HEK293 (cell line): Measurements from ENCODE around the gene SLC25A36.

Source experiments
- EGR2 ChIP-seq: fragments of 450-650 bp; formaldehyde crosslinking; IDR thresholded peaks from 2 replicates; pipeline ENCODE4 v1.5.1; 2016; ENCODE audit warnings: low read depth, missing biosample characterization, missing genetic modification characterization
- FEZF1 ChIP-seq: fragments of 450-650 bp; formaldehyde crosslinking; IDR thresholded peaks from 2 replicates; pipeline ENCODE4 v1.5.1; 2016; ENCODE audit warnings: missing biosample characterization, missing genetic modification characterization
- GFI1B ChIP-seq: fragments of 450-650 bp; formaldehyde crosslinking; IDR thresholded peaks from 2 replicates; pipeline ENCODE4 v1.5.1; 2016; ENCODE audit warnings: missing biosample characterization, missing genetic modification characterization
- HIC1 ChIP-seq: fragments of 450-650 bp; formaldehyde crosslinking; IDR thresholded peaks from 2 replicates; pipeline ENCODE4 v1.5.1; 2016; ENCODE audit warnings: missing biosample characterization, missing genetic modification characterization
- MZF1 ChIP-seq: fragments of 450-650 bp; formaldehyde crosslinking; IDR thresholded peaks from 2 replicates; pipeline ENCODE4 v1.5.1; 2017; ENCODE audit warnings: missing biosample characterization, missing genetic modification characterization, borderline replicate concordance
- OVOL3 ChIP-seq: fragments of 450-650 bp; formaldehyde crosslinking; IDR thresholded peaks from 2 replicates; pipeline ENCODE4 v1.5.1; 2016; ENCODE audit warnings: missing biosample characterization, missing genetic modification characterization
- PRDM2 ChIP-seq: fragments of 450-650 bp; formaldehyde crosslinking; IDR thresholded peaks from 2 replicates; pipeline ENCODE4 v1.5.1; 2016; ENCODE audit warnings: missing biosample characterization, missing genetic modification characterization, borderline replicate concordance
- SCRT1 ChIP-seq: fragments of 450-650 bp; formaldehyde crosslinking; IDR thresholded peaks from 2 replicates; pipeline ENCODE4 v1.5.1; 2016; ENCODE audit warnings: missing biosample characterization, missing genetic modification characterization, borderline replicate concordance
- SP2 ChIP-seq: fragments of 450-650 bp; formaldehyde crosslinking; IDR thresholded peaks from 2 replicates; pipeline ENCODE4 v1.5.1; 2016; ENCODE audit warnings: missing biosample characterization, missing genetic modification characterization
- WT1 ChIP-seq: fragments of 450-650 bp; formaldehyde crosslinking; IDR thresholded peaks from 2 replicates; pipeline ENCODE4 v1.5.1; 2016; ENCODE audit warnings: missing biosample characterization, missing genetic modification characterization
- YY1 ChIP-seq: fragments of 450-650 bp; formaldehyde crosslinking; IDR thresholded peaks from 2 replicates; pipeline ENCODE4 v1.5.1; 2018; ENCODE audit warnings: missing biosample characterization, missing genetic modification characterization
- YY2 ChIP-seq: fragments of 450-650 bp; formaldehyde crosslinking; IDR thresholded peaks from 2 replicates; pipeline ENCODE4 v1.5.1; 2016; ENCODE audit warnings: missing biosample characterization, missing genetic modification characterization
- ZFHX2 ChIP-seq: fragments of 450-650 bp; formaldehyde crosslinking; conservative IDR thresholded peaks from 2 replicates; pipeline ENCODE4 v1.5.1; 2016; ENCODE audit warnings: missing biosample characterization, missing genetic modification characterization
- ZFP69B ChIP-seq: fragments of 450-650 bp; formaldehyde crosslinking; IDR thresholded peaks from 2 replicates; pipeline ENCODE4 v1.5.1; 2016; ENCODE audit warnings: missing biosample characterization, missing genetic modification characterization
- ZIC2 ChIP-seq: fragments of 450-650 bp; formaldehyde crosslinking; IDR thresholded peaks from 2 replicates; pipeline ENCODE4 v1.5.1; 2016; ENCODE audit warnings: missing biosample characterization, missing genetic modification characterization
- ZNF140 ChIP-seq: fragments of 450-650 bp; formaldehyde crosslinking; IDR thresholded peaks from 2 replicates; pipeline ENCODE4 v1.5.1; 2016; ENCODE audit warnings: missing biosample characterization, missing genetic modification characterization
- ZNF23 ChIP-seq: fragments of 450-650 bp; formaldehyde crosslinking; IDR thresholded peaks from 2 replicates; pipeline ENCODE4 v1.5.1; 2016; ENCODE audit warnings: missing biosample characterization, missing genetic modification characterization, borderline replicate concordance
- ZNF248 ChIP-seq: fragments of 450-650 bp; formaldehyde crosslinking; IDR thresholded peaks from 2 replicates; pipeline ENCODE4 v1.5.1; 2017; ENCODE audit warnings: missing biosample characterization, missing genetic modification characterization
- ZNF335 ChIP-seq: fragments of 450-650 bp; formaldehyde crosslinking; conservative IDR thresholded peaks from 2 replicates; pipeline ENCODE4 v1.5.1; 2016; ENCODE audit warnings: missing biosample characterization, missing genetic modification characterization
- ZNF514 ChIP-seq: fragments of 450-650 bp; formaldehyde crosslinking; IDR thresholded peaks from 2 replicates; pipeline ENCODE4 v1.5.1; 2016; ENCODE audit warnings: missing biosample characterization, missing genetic modification characterization
- ZNF558 ChIP-seq: fragments of 450-650 bp; formaldehyde crosslinking; IDR thresholded peaks from 2 replicates; pipeline ENCODE4 v1.5.1; 2016; ENCODE audit warnings: missing biosample characterization, missing genetic modification characterization
- ZNF610 ChIP-seq: fragments of 450-650 bp; formaldehyde crosslinking; IDR thresholded peaks from 2 replicates; pipeline ENCODE4 v1.5.1; 2016; ENCODE audit warnings: missing biosample characterization, missing genetic modification characterization, borderline replicate concordance
- ZNF701 ChIP-seq: fragments of 450-650 bp; formaldehyde crosslinking; IDR thresholded peaks from 2 replicates; pipeline ENCODE4 v1.5.1; 2016; ENCODE audit warnings: missing biosample characterization, missing genetic modification characterization
- ZSCAN16 ChIP-seq: fragments of 450-650 bp; formaldehyde crosslinking; IDR thresholded peaks from 2 replicates; pipeline ENCODE4 v1.5.1; 2016; ENCODE audit warnings: missing biosample characterization, missing genetic modification characterization
- TF ChIP-seq, protein P1 (sequence below): fragments of 450-650 bp; formaldehyde crosslinking; IDR thresholded peaks from 2 replicates; pipeline ENCODE4 v1.5.1; 2016; ENCODE audit warnings: missing biosample characterization, missing genetic modification characterization
- TF ChIP-seq, protein P2 (sequence below): fragments of 450-650 bp; IDR thresholded peaks from 2 replicates; pipeline ENCODE4 v1.5.1; 2018; ENCODE audit warnings: missing biosample characterization, mild to moderate bottlenecking, missing genetic modification characterization
- TF ChIP-seq, protein P3 (sequence below): fragments of 450-650 bp; formaldehyde crosslinking; IDR thresholded peaks from 2 replicates; pipeline ENCODE4 v1.5.1; 2017; ENCODE audit warnings: missing biosample characterization, missing genetic modification characterization
- TF ChIP-seq, protein P4 (sequence below): fragments of 450-650 bp; formaldehyde crosslinking; IDR thresholded peaks from 2 replicates; pipeline ENCODE4 v1.5.1; 2016; ENCODE audit warnings: missing biosample characterization, missing genetic modification characterization

Gene SLC25A36

DNA sequence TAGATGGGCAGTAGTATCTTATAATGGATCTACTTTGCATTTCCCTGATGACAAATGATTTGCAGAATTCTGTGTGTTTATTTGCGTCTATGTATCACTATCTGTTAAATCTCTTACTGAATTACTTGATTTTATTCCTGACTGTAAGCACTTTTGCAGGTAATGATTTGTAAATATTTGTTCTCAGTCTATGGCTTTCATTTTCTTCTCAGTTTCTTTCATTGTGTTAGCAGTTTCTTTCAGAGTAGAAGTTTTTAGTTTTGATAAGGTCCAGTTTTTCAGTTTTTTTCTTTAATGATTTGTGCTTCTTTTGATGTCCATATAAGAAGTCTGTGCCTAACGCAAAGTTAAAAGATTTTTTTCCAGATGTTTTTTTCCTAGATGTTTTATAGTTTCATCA, 12.9 kb downstream of the SLC25A36 start (continued):
- TF ChIP-seq ZNF610 (no peak), MZF1 (tag by site-specific recombination) (no peak), OVOL3 (tag by site-specific recombination) (0 out of 2 replicates have a peak, but pooled peaks have one; percentile 17), ZNF514 (tag by site-specific recombination) (no peak), YY2 (tag by site-specific recombination) (no peak), SCRT1 (tag by site-specific recombination) (no peak), ZFHX2 (tag by site-specific recombination) (no peak), ZSCAN16 (no peak), WT1 (peak; percentile 29; the same call in 1 of the 2 replicates), PRDM2 (no peak), ZIC2 (tag by site-specific recombination) (no peak), YY1 (tag by site-specific recombination) (no peak), ZFP69B (tag by site-specific recombination) (no peak), EGR2 (no peak), FEZF1 (peak; percentile 32; the same call in 1 of the 2 replicates), ZNF558 (tag by site-specific recombination) (no peak), SP2 (tag by site-specific recombination) (no peak), ZNF701 (tag by site-specific recombination) (no peak), ZNF140 (tag by site-specific recombination) (no peak), GFI1B (tag by site-specific recombination) (0 out of 2 replicates have a peak, but pooled peaks have one; percentile 49), HIC1 (tag by site-specific recombination) (no peak), ZNF248 (tag by site-specific recombination) (no peak), ZNF23 (tag by site-specific recombination) (no peak), ZNF335 (tag by site-specific recombination) (no peak)
- TF ChIP-seq, protein P1, sequence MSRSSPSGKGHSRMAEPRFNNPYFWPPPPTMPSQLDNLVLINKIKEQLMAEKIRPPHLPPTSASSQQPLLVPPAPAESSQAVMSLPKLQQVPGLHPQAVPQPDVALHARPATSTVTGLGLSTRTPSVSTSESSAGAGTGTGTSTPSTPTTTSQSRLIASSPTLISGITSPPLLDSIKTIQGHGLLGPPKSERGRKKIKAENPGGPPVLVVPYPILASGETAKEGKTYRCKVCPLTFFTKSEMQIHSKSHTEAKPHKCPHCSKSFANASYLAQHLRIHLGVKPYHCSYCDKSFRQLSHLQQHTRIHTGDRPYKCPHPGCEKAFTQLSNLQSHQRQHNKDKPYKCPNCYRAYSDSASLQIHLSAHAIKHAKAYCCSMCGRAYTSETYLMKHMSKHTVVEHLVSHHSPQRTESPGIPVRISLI: no peak
- TF ChIP-seq, protein P2, sequence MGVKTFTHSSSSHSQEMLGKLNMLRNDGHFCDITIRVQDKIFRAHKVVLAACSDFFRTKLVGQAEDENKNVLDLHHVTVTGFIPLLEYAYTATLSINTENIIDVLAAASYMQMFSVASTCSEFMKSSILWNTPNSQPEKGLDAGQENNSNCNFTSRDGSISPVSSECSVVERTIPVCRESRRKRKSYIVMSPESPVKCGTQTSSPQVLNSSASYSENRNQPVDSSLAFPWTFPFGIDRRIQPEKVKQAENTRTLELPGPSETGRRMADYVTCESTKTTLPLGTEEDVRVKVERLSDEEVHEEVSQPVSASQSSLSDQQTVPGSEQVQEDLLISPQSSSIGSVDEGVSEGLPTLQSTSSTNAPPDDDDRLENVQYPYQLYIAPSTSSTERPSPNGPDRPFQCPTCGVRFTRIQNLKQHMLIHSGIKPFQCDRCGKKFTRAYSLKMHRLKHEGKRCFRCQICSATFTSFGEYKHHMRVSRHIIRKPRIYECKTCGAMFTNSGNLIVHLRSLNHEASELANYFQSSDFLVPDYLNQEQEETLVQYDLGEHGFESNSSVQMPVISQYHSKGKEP (tag by site-specific recombination): 0 out of 2 replicates have a peak, but pooled peaks have one; percentile 16
- TF ChIP-seq, protein P3, sequence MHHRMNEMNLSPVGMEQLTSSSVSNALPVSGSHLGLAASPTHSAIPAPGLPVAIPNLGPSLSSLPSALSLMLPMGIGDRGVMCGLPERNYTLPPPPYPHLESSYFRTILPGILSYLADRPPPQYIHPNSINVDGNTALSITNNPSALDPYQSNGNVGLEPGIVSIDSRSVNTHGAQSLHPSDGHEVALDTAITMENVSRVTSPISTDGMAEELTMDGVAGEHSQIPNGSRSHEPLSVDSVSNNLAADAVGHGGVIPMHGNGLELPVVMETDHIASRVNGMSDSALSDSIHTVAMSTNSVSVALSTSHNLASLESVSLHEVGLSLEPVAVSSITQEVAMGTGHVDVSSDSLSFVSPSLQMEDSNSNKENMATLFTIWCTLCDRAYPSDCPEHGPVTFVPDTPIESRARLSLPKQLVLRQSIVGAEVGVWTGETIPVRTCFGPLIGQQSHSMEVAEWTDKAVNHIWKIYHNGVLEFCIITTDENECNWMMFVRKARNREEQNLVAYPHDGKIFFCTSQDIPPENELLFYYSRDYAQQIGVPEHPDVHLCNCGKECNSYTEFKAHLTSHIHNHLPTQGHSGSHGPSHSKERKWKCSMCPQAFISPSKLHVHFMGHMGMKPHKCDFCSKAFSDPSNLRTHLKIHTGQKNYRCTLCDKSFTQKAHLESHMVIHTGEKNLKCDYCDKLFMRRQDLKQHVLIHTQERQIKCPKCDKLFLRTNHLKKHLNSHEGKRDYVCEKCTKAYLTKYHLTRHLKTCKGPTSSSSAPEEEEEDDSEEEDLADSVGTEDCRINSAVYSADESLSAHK (tag by site-specific recombination): peak; percentile 67; the same call in 1 of the 2 replicates
- TF ChIP-seq, protein P4, sequence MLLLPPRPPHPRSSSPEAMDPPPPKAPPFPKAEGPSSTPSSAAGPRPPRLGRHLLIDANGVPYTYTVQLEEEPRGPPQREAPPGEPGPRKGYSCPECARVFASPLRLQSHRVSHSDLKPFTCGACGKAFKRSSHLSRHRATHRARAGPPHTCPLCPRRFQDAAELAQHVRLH: no peak
